ENCODE results near the gene TBX15.

- TF ChIP-seq CTCF (optimal IDR thresholded peaks at IDR 0.05 in 1 of 3, IDR thresholded peaks at IDR 0.05 in 1 of 3, conservative IDR thresholded peaks at IDR 0.05 in 1 of 3; ENCODE audit: extremely low read depth in 1 of 3, insufficient read depth in 2 of 3, low read length in 3 of 3) (no peak), EZH2 (IDR thresholded peaks at IDR 0.05; ENCODE audit: low read length) (no peak)
These were observed 125.4 kb downstream of the TBX15 start for GRCh38 chr1:118862755-118863154.
